KBM-7 (cell line): ENCODE measurements around the gene ACAA1.
"Not testable (repeated sequence)": the region's sequence is repeated elsewhere in the genome, so short reads cannot be mapped to it uniquely, and the experiment has no call there.

ENCODE experiments used
- DNase-seq: peaks from one replicate; pipeline ENCODE4 v3.0.0-alpha.2; 2015
- in situ Hi-C: fragments of 300-500 bp; cut with MboI; formaldehyde crosslinking; loops from 2 replicates; pipeline ENCODE4 v1.14.3; 2020; ENCODE audit warnings: low sequenced_read_pairs, low pct_unique_long_range_greater_than_20kb, mixed read lengths

The ACAA1 gene

GRCh38 chr3:38136777-38137614 is at the start of gene ACAA1:
TSS of gene ACAA1 (minus strand) at chr3:38137127. CDS start at chr3:38137035, 92 bp downstream.
- DNase-seq = peak; percentile 99
- in situ Hi-C loops = loop anchor here (25.0 kb wide), 1 partner anchor 350 kb away; the partner anchor contains the start of gene EXOG

- no peak for DNase-seq
- in situ Hi-C loops = no loop called here
Observed at GRCh38 chr3:38177181-38177580, 40.3 kb upstream of the ACAA1 start.

- no peak for DNase-seq
- in situ Hi-C loops = no loop called here
Observed at GRCh38 chr3:38173834-38174418, 37.0 kb upstream of the ACAA1 start.

- no peak for DNase-seq
- in situ Hi-C loops = no loop called here
Observed at GRCh38 chr3:38171622-38172021, 34.7 kb upstream of the ACAA1 start.

GRCh38 chr3:38170722-38171121 is 33.8 kb upstream of the ACAA1 start:
- in situ Hi-C loops = no loop called here
- DNase-seq = no peak

GRCh38 chr3:38169027-38169317 is 32.0 kb upstream of the ACAA1 start:
- DNase-seq = no peak
- in situ Hi-C loops = no loop called here

GRCh38 chr3:38168151-38169026 is 31.5 kb upstream of the ACAA1 start:
- no peak for DNase-seq
- in situ Hi-C loops = no loop called here

- DNase-seq = no peak
- in situ Hi-C loops = no loop called here
Observed at GRCh38 chr3:38167591-38167990, 30.7 kb upstream of the ACAA1 start.

GRCh38 chr3:38165722-38166387 is 28.9 kb upstream of the ACAA1 start:
- in situ Hi-C loops = no loop called here
- peak; percentile 12 for DNase-seq

- in situ Hi-C loops = no loop called here
- peak; percentile 100 for DNase-seq
Observed at GRCh38 chr3:38164952-38165721, 28.2 kb upstream of the ACAA1 start, which contains the start of gene OXSR1. TSS of gene OXSR1 (plus strand) at chr3:38165537. CDS start at chr3:38165877, 340 bp downstream.

- in situ Hi-C loops = no loop called here
- no peak for DNase-seq
Observed at GRCh38 chr3:38164643-38164951, 27.7 kb upstream of the ACAA1 start.

- in situ Hi-C loops = no loop called here
- no peak for DNase-seq
Observed at GRCh38 chr3:38163841-38164642, 27.1 kb upstream of the ACAA1 start.

GRCh38 chr3:38163117-38163840 is 26.4 kb upstream of the ACAA1 start:
- DNase-seq = no peak

GRCh38 chr3:38160704-38161103 is 23.8 kb upstream of the ACAA1 start:
- DNase-seq, in situ Hi-C loops: not testable (repeated sequence)

More at GRCh38 chr3:38163117-38163840, 26.4 kb upstream of the ACAA1 start:
- in situ Hi-C loops = no loop called here

- in situ Hi-C loops = no loop called here
- no peak for DNase-seq
Observed at GRCh38 chr3:38158472-38158871, 21.5 kb upstream of the ACAA1 start.

- in situ Hi-C loops = no loop called here
- no peak for DNase-seq
Observed at GRCh38 chr3:38157595-38157994, 20.7 kb upstream of the ACAA1 start.

GRCh38 chr3:38157117-38157516 is 20.2 kb upstream of the ACAA1 start:
- in situ Hi-C loops = no loop called here
- DNase-seq = no peak
